ENCODE data around the gene GMDS. TPM values are rescaled to one million over a fixed set of nuclear protein-coding genes. Genes with fewer than 3 reads are reported as not detected.

The GMDS gene
- total and polyA plus RNA-seq, 2 of the 13 experiments (the other 11 are each of a cell fraction or from before 2014, with no cell fraction given): 64.4 to 112 TPM

GRCh38 chr6:1610497-1611321 is 634.7 kb downstream of the GMDS start (continued):
- TF ChIP-seq HMGXB4 (CRISPR knock-in tag; IDR thresholded peaks at IDR 0.05; ENCODE audit: borderline replicate concordance in 1 of 2, low read depth in 1 of 2): 0 out of 4 replicates have a peak, but pooled peaks of 1 of the 2 experiments have one; percentile 24
- no peak for TF ChIP-seq BRCA1 (CRISPR knock-in tag; IDR thresholded peaks at IDR 0.05)
- no peak for TF ChIP-seq ZNF609 (CRISPR knock-in tag; IDR thresholded peaks at IDR 0.05; ENCODE audit: borderline replicate concordance)
- TF ChIP-seq ZBTB3 (CRISPR knock-in tag; IDR thresholded peaks at IDR 0.05; ENCODE audit: borderline replicate concordance, low read depth): no peak
- TF ChIP-seq ZEB1 (IDR thresholded peaks at IDR 0.05; ENCODE audit: insufficient replicate concordance, low read depth): no peak
- no peak for TF ChIP-seq ZNF605 (CRISPR knock-in tag; IDR thresholded peaks at IDR 0.05)
- no peak for TF ChIP-seq LBX2 (CRISPR knock-in tag; IDR thresholded peaks at IDR 0.05; ENCODE audit: borderline replicate concordance)
- TF ChIP-seq TCF7L2 (IDR thresholded peaks at IDR 0.05; ENCODE audit: low read depth, low read length): no peak
- TF ChIP-seq, protein P1, sequence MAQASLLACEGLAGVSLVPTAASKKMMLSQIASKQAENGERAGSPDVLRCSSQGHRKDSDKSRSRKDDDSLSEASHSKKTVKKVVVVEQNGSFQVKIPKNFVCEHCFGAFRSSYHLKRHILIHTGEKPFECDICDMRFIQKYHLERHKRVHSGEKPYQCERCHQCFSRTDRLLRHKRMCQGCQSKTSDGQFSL (CRISPR knock-in tag; IDR thresholded peaks at IDR 0.05): no peak
- TF ChIP-seq TFE3 (CRISPR knock-in tag; IDR thresholded peaks at IDR 0.05): no peak
- no peak for TF ChIP-seq FOXO1 (CRISPR knock-in tag; IDR thresholded peaks at IDR 0.05)
- TF ChIP-seq ADNP (CRISPR knock-in tag; IDR thresholded peaks at IDR 0.05): no peak
- no peak for TF ChIP-seq ZNF30 (CRISPR knock-in tag; IDR thresholded peaks at IDR 0.05)
- TF ChIP-seq ZNF746 (CRISPR knock-in tag; IDR thresholded peaks at IDR 0.05): no peak
- TF ChIP-seq, protein P2, sequence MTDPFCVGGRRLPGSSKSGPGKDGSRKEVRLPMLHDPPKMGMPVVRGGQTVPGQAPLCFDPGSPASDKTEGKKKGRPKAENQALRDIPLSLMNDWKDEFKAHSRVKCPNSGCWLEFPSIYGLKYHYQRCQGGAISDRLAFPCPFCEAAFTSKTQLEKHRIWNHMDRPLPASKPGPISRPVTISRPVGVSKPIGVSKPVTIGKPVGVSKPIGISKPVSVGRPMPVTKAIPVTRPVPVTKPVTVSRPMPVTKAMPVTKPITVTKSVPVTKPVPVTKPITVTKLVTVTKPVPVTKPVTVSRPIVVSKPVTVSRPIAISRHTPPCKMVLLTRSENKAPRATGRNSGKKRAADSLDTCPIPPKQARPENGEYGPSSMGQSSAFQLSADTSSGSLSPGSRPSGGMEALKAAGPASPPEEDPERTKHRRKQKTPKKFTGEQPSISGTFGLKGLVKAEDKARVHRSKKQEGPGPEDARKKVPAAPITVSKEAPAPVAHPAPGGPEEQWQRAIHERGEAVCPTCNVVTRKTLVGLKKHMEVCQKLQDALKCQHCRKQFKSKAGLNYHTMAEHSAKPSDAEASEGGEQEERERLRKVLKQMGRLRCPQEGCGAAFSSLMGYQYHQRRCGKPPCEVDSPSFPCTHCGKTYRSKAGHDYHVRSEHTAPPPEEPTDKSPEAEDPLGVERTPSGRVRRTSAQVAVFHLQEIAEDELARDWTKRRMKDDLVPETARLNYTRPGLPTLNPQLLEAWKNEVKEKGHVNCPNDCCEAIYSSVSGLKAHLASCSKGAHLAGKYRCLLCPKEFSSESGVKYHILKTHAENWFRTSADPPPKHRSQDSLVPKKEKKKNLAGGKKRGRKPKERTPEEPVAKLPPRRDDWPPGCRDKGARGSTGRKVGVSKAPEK (CRISPR knock-in tag; IDR thresholded peaks at IDR 0.05; ENCODE audit: borderline replicate concordance): no peak
- no peak for TF ChIP-seq ZNF160 (CRISPR knock-in tag; IDR thresholded peaks at IDR 0.05)
